Occipital lobe (tissue), 2 donors: Measurements from ENCODE around the gene PKLR. TPM values are rescaled to one million over a fixed set of nuclear protein-coding genes. Genes with fewer than 3 reads are reported as not detected.
"Not testable (repeated sequence)": the region's sequence is repeated elsewhere in the genome, so short reads cannot be mapped to it uniquely, and the experiment has no call there.

ENCODE experiments used
- DNase-seq: peaks from one replicate; lab custom pipeline; 2025; lab: John Stamatoyannopoulos, UW
- total RNA-seq: library from RNA; depleted of rRNA; stranded (reverse); fragments of >200 nt; gene quantifications from one replicate; pipeline ENCODE4 v1.2.3, GENCODE V29; 2014

The PKLR gene
- not detected for total RNA-seq

- DNase-seq = no peak
Measured at GRCh38 chr1:155301342-155301841, at the start of gene PKLR. Gene PKLR (minus strand): TSS chr1:155301438. CDS start chr1:155301395, 43 bp downstream.

- no peak for DNase-seq
Measured at GRCh38 chr1:155342842-155343241, 41.6 kb upstream of the PKLR start.

- no peak for DNase-seq
Measured at GRCh38 chr1:155339515-155340097, 38.4 kb upstream of the PKLR start.

GRCh38 chr1:155334962-155335361 is 33.7 kb upstream of the PKLR start:
- DNase-seq = no peak

GRCh38 chr1:155329980-155330598 is 28.9 kb upstream of the PKLR start:
- DNase-seq = no peak

GRCh38 chr1:155328856-155329255 is 27.6 kb upstream of the PKLR start:
- DNase-seq = not testable (repeated sequence)

GRCh38 chr1:155327981-155328380 is 26.7 kb upstream of the PKLR start:
- no peak for DNase-seq

- no peak for DNase-seq
Measured at GRCh38 chr1:155326631-155327037, 25.4 kb upstream of the PKLR start.

- no peak for DNase-seq
Measured at GRCh38 chr1:155326020-155326526, 24.8 kb upstream of the PKLR start.

- DNase-seq = no peak
Measured at GRCh38 chr1:155325603-155325893, 24.3 kb upstream of the PKLR start.

- no peak for DNase-seq
Measured at GRCh38 chr1:155324717-155325602, 23.7 kb upstream of the PKLR start.

- DNase-seq = peak; percentile 91
Measured at GRCh38 chr1:155324037-155324716, 22.9 kb upstream of the PKLR start.

- DNase-seq = peak; percentile 77
Measured at GRCh38 chr1:155323729-155324036, 22.4 kb upstream of the PKLR start.

GRCh38 chr1:155322953-155323728 is 21.9 kb upstream of the PKLR start:
- peak; percentile 74 for DNase-seq

- no peak for DNase-seq
Measured at GRCh38 chr1:155322571-155322952, 21.3 kb upstream of the PKLR start.

GRCh38 chr1:155321639-155322503 is 20.6 kb upstream of the PKLR start:
- no peak for DNase-seq

GRCh38 chr1:155320661-155321617 is 19.7 kb upstream of the PKLR start, which contains the start of gene RUSC1:
Gene RUSC1 (plus strand): TSS chr1:155320894. CDS start chr1:155321774, 880 bp downstream.
- peak; percentile 83 for DNase-seq

- DNase-seq = no peak
Measured at GRCh38 chr1:155320252-155320651, 19.0 kb upstream of the PKLR start.

GRCh38 chr1:155319536-155319935 is 18.3 kb upstream of the PKLR start:
- no peak for DNase-seq
